Omental fat pad (tissue), 4 donors: Measurements from ENCODE around the gene RNU11. TPM values are rescaled to one million over a fixed set of nuclear protein-coding genes. Genes with fewer than 3 reads are reported as not detected.
"Not testable (repeated sequence)": the region's sequence is repeated elsewhere in the genome, so short reads cannot be mapped to it uniquely, and the experiment has no call there.

Experiments used
- ATAC-seq: fragments of 150-250 bp; one replicate; pipeline ENCODE4 v1.9.1; 2016; ENCODE audit warnings: mild to moderate bottlenecking, moderate library complexity; ENCODE audit not compliant: low FRiP score
- DNase-seq: peaks from one replicate; pipeline ENCODE4 v3.0.0-alpha.2; 2019; ENCODE audit warnings: low spot score
- CTCF ChIP-seq, 3 donors: fragments of 450-650 bp; IDR thresholded peaks; one replicate each; pipeline ENCODE4 v1.5.1; 2016 to 2017; ENCODE audit warnings: antibody characterized with exemption in 3 of 3, mild to moderate bottlenecking in 3 of 3, moderate library complexity in 2 of 3
- small RNA-seq: library from RNA; depleted of rRNA; stranded (forward); fragments of <200 nt; gene quantifications from one replicate; pipeline ENCODE3, GENCODE V24; 2016
- total RNA-seq, 4 donors: library from RNA; depleted of rRNA; stranded (reverse); fragments of >200 nt; gene quantifications; one replicate each; pipeline ENCODE4 v1.1.0, GENCODE V29; 2016

The RNU11 gene
- total RNA-seq, 4 donors from 2014 or later, result not detected

DNA sequence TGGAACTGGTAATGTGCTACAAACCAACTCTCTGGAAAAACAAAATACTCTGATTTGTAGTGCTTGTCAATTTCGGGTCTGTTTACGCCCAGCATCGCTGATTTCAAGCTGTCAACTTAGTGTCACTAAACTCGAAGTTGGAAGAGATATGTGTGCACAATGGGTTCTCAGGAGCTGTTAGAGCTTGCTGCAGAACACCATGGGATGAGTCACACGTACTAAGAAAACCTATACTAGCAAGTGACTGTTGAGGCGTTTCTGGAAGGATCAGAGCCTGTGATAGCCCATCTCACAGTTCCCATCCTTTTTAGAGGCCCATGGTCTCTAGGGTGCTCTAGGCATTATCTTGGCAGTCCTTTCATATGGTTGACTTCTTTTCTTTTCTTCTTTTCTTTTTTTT is 34.4 kb downstream of the RNU11 start:
- ATAC-seq (no peak), DNase-seq (no peak)
- TF ChIP-seq CTCF (IDR thresholded peaks at IDR 0.05), result no peak

GRCh38 chr1:28684937-28685336 is 36.5 kb downstream of the RNU11 start:
- ATAC-seq (no peak), DNase-seq (no peak)
- no peak for TF ChIP-seq CTCF (IDR thresholded peaks at IDR 0.05)

DNA sequence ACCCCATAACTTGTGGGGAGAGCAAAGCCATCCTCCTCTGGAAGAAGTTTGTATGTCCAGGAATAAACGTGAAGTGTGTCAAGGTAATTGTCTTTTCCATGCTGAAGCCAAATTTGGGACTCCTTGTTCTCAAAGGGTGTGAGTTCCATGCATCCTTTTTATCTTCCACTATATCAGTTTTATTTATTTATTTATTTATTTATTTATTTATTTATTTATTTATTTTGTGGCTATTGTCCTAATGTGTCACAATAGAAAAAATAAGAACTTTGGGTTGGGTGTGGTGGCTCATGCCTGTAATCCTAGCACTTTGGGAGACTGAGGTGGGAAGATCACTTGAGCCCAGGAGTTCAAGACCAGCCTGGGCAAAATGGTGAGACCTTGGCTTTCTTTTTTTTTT is 43.2 kb downstream of the RNU11 start:
- not testable (repeated sequence) for DNase-seq, ATAC-seq

Small RNAs within 50 kb of the gene (small RNA-seq; reads per million reads assigned to genes)
- not detected for gene RF00422
- gene RNU11, result not detected

Other genes with a start within 250 kb of the RNU11 start
- gene RCC1, start 142.6 kb upstream of the RNU11 start, total RNA-seq, result 10 to 100 TPM; 15.3 to 32.9 (median 22.1) TPM
- gene TRNAU1AP, start 95.5 kb upstream of the RNU11 start, total RNA-seq, result 10 to 100 TPM; 14.8 to 26.8 (median 21.9) TPM
- 10 to 100 TPM in 1 of 4 donors, 1 to 10 TPM in 3; 3.4 to 10.6 (median 8.4) TPM for gene RAB42, start 56.3 kb upstream of the RNU11 start, total RNA-seq
- gene TAF12, start 5.5 kb upstream of the RNU11 start, total RNA-seq, result 10 to 100 TPM; 15.0 to 22.5 (median 19.6) TPM
- 10 to 100 TPM in 3 of 4 donors, 1 to 10 TPM in 1; 7.0 to 14.4 (median 13.2) TPM for gene GMEB1, start 20.2 kb downstream of the RNU11 start, total RNA-seq
- 10 to 100 TPM; 43.8 to 88.4 (median 56.4) TPM for gene YTHDF2, start 88.3 kb downstream of the RNU11 start, total RNA-seq
- not detected for gene OPRD1, start 163.6 kb downstream of the RNU11 start, total RNA-seq